KMS-11 (cell line): ENCODE results near the gene NAV3.

ENCODE experiments used
- H2AFZ ChIP-seq: fragments of 200-600 bp; sonication (generic); 2 replicates; pipeline ENCODE4 v1.6.1; 2016; ENCODE audit warnings: antibody characterized with exemption, mixed run types, low read depth
- H3K27ac ChIP-seq: fragments of 200-600 bp; sonication (generic); 2 replicates; pipeline ENCODE4 v1.6.1; 2016; ENCODE audit warnings: mild to moderate bottlenecking, mixed run types
- H3K27me3 ChIP-seq: fragments of 200-600 bp; sonication (generic); 2 replicates; pipeline ENCODE4 v1.6.1; 2017; ENCODE audit warnings: mild to moderate bottlenecking, low read depth, mixed run types, moderate library complexity; ENCODE audit not compliant: insufficient read depth
- H3K36me3 ChIP-seq: fragments of 200-600 bp; sonication (generic); 2 replicates; pipeline ENCODE4 v1.6.1; 2017; ENCODE audit warnings: mild to moderate bottlenecking, mixed run types; ENCODE audit not compliant: insufficient read depth
- H3K4me1 ChIP-seq: fragments of 200-600 bp; sonication (generic); 2 replicates; pipeline ENCODE4 v1.6.1; 2016; ENCODE audit warnings: mild to moderate bottlenecking, low read depth, mixed run types; ENCODE audit not compliant: poor library complexity, severe bottlenecking
- H3K4me2 ChIP-seq: fragments of 200-600 bp; sonication (generic); 2 replicates; pipeline ENCODE4 v1.7.0; 2016; ENCODE audit warnings: mild to moderate bottlenecking, mixed run types
- H3K4me3 ChIP-seq: fragments of 200-600 bp; sonication (generic); IDR thresholded peaks from 2 replicates; pipeline ENCODE4 v1.6.1; 2017; ENCODE audit warnings: low read depth, low read length, mixed read lengths; ENCODE audit not compliant: insufficient read depth
- H3K79me2 ChIP-seq: fragments of 200-600 bp; sonication (generic); 2 replicates; pipeline ENCODE4 v1.6.1; 2016; ENCODE audit warnings: low read depth, mixed run types; ENCODE audit not compliant: insufficient read depth
- H3K9ac ChIP-seq: fragments of 200-600 bp; sonication (generic); 2 replicates; pipeline ENCODE4 v1.6.1; 2016; ENCODE audit warnings: mild to moderate bottlenecking, mixed run types
- H4K20me1 ChIP-seq: fragments of 200-600 bp; sonication (generic); 2 replicates; pipeline ENCODE4 v1.6.1; 2016; ENCODE audit warnings: mild to moderate bottlenecking, mixed run types; ENCODE audit not compliant: insufficient read depth
- TF ChIP-seq, protein P1 (sequence below): fragments of 200-600 bp; sonication (generic); conservative IDR thresholded peaks from 2 replicates; pipeline ENCODE4 v1.6.1; 2017; ENCODE audit warnings: low read depth, mild to moderate bottlenecking, antibody characterized with exemption, low read length, moderate library complexity, mixed read lengths

The NAV3 gene

DNA sequence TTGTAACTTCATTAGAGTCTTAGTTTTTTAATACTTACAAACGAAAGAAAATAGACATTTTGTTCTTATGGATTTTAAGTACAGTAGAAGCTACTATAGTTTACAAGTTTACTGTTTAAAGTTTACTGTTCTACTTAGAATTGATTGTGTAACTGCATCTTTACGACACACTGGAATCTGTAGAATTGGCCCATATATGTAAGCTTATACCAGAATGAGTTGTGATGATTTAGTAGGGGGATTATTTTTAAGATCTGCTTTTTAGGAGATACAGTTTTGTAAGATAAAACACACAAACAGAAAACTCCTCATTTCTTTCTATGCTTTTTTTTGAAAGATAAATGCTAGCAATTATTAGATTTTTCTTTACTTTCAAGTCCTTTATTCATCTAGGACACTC is 30.2 kb upstream of the NAV3 start:
- Histone ChIP-seq H3K27me3 (no peaks in the 10 kb centered on the region), H3K4me2 (no peak overlapping the region), H3K36me3 (no peaks in the 10 kb centered on the region), H2AFZ (no peak overlapping the region), H4K20me1 (no peaks in the 10 kb centered on the region), H3K79me2 (no peaks in the 10 kb centered on the region), H3K9ac (no peak overlapping the region), H3K4me3 (no peak overlapping the region), H3K4me1 (no peaks in the 10 kb centered on the region), H3K27ac (no peak overlapping the region)
- TF ChIP-seq, protein P1, sequence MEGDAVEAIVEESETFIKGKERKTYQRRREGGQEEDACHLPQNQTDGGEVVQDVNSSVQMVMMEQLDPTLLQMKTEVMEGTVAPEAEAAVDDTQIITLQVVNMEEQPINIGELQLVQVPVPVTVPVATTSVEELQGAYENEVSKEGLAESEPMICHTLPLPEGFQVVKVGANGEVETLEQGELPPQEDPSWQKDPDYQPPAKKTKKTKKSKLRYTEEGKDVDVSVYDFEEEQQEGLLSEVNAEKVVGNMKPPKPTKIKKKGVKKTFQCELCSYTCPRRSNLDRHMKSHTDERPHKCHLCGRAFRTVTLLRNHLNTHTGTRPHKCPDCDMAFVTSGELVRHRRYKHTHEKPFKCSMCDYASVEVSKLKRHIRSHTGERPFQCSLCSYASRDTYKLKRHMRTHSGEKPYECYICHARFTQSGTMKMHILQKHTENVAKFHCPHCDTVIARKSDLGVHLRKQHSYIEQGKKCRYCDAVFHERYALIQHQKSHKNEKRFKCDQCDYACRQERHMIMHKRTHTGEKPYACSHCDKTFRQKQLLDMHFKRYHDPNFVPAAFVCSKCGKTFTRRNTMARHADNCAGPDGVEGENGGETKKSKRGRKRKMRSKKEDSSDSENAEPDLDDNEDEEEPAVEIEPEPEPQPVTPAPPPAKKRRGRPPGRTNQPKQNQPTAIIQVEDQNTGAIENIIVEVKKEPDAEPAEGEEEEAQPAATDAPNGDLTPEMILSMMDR: no peak

DNA sequence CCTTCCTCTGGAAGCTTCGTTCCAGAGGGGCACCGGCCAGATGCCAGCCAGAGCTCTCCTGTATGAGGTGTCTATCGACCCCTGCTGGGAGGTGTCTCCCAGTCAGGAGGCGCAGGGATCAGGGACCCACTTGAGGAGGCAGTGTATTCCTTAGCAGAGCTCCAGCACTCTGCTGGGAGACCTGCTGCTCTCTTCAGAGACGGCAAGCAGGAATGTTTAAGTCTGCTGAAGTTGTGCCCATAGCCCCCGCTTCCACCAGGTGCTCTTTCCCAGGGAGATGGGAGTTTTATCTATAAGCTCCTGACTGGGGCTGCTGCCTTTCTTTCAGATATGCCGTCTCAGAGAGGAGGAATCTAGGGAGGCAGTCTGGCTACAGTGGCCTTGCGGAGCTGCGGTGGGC is 22.2 kb upstream of the NAV3 start:
- H3K4me1 ChIP-seq: no peaks in the 10 kb centered on the region
- H3K79me2 ChIP-seq: no peaks in the 10 kb centered on the region
- no peaks in the 10 kb centered on the region for H3K27me3 ChIP-seq
- TF ChIP-seq, protein P1: no peak
- no peak overlapping the region for H3K9ac ChIP-seq
- no peaks in the 10 kb centered on the region for H3K36me3 ChIP-seq
- H2AFZ ChIP-seq: no peak overlapping the region
- no peak overlapping the region for H3K27ac ChIP-seq
- no peak overlapping the region for H3K4me2 ChIP-seq
- no peak overlapping the region for H3K4me3 ChIP-seq
- no peaks in the 10 kb centered on the region for H4K20me1 ChIP-seq

DNA sequence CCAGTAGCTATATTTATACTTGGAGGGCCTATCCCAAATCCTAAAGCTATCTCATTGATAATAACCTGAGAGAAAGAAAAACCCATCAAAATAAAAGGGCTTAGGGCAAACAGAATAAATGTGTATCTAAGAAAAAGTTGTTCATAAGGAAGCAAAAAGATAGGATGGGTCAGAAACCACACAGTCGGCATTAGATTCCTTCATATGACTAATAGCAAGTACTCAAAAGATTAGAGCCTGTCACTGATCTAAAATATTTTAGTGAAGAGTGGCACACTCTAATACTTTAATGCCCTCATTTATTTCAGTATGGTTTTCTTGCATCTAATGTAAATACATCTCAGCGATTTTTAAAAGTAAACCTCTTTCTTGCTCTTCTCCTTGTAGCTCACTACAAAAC is 17.1 kb upstream of the NAV3 start:
- Histone ChIP-seq H3K79me2 (no peaks in the 10 kb centered on the region), H3K27me3 (no peaks in the 10 kb centered on the region), H3K4me3 (no peak overlapping the region), H3K27ac (no peak overlapping the region), H3K4me1 (no peaks in the 10 kb centered on the region), H3K9ac (no peak overlapping the region), H3K36me3 (no peaks in the 10 kb centered on the region), H4K20me1 (no peaks in the 10 kb centered on the region), H3K4me2 (no peak overlapping the region), H2AFZ (no peak overlapping the region)
- TF ChIP-seq, protein P1: no peak

DNA sequence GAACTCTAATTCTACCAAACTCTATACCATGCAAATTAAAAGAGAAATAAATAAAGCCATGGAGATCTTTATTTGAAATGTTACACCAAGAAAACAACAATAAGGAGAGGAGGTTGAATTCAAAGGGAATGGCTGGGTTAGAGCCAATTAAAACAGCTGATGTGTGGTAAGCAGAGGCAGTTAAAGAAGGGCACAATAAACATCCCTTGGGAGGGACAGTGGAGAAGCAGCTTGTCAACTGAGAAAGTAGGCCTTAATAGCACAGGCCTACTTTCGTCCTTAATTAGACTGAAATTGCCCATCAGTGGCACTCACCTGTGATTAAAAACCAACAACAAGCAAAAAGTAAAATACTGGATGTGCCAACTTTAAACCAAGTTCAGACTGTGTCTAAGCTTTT is 16.3 kb upstream of the NAV3 start:
- H3K36me3 ChIP-seq: no peaks in the 10 kb centered on the region
- H3K79me2 ChIP-seq: no peaks in the 10 kb centered on the region
- H3K27me3 ChIP-seq: no peaks in the 10 kb centered on the region
- TF ChIP-seq, protein P1: no peak
- no peak overlapping the region for H3K4me2 ChIP-seq
- no peak overlapping the region for H3K4me3 ChIP-seq
- no peaks in the 10 kb centered on the region for H4K20me1 ChIP-seq
- no peaks in the 10 kb centered on the region for H3K4me1 ChIP-seq
- H3K9ac ChIP-seq: no peak overlapping the region
- no peak overlapping the region for H2AFZ ChIP-seq
- no peak overlapping the region for H3K27ac ChIP-seq

DNA sequence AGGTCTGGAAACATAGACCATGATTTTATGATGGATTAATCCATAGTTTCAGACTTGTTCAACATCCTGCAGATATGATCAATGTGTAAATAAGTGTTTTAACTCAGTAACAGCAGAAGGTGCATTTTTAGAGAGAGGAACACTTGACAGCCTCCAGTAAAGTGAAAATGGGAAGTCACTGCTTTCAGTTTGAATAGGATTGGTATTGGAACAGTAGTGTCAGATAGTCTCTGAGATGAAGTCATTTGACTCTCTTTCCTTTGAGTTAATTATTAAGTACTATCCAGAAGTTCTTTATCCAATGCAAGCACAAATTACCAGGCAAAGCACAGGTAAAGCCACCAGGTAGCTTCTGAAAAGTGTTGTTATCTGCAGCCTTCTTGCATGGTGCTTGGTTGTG is 14.5 kb upstream of the NAV3 start:
- Histone ChIP-seq H3K79me2 (no peaks in the 10 kb centered on the region), H3K4me3 (no peak overlapping the region), H3K27ac (no peak overlapping the region), H4K20me1 (no peaks in the 10 kb centered on the region), H3K27me3 (no peaks in the 10 kb centered on the region), H3K4me2 (no peak overlapping the region), H3K9ac (no peak overlapping the region), H2AFZ (no peak overlapping the region), H3K36me3 (no peaks in the 10 kb centered on the region), H3K4me1 (no peaks in the 10 kb centered on the region)
- TF ChIP-seq, protein P1: no peak
